Panc1 (cell line): ENCODE results near the gene GRIA3. TPM values are rescaled to one million over a fixed set of nuclear protein-coding genes. Genes with fewer than 3 reads are reported as not detected.

Source experiments
- ATAC-seq: fragments of 200-7000 bp; cut with Tn5 transposase; 2 replicates; pipeline ENCODE4 v1.9.1; 2020; ENCODE audit warnings: mild to moderate bottlenecking, moderate library complexity
- BruUV-seq: library from RNA; stranded (reverse); fragments of 400-500 nt; replicated peaks from 2 replicates; lab custom pipeline; 2021; lab: Mats Ljungman, UMichigan
- CTCF ChIA-PET: fragments of 300-600 bp; sonication (Branson Sonifier 250); formaldehyde crosslinking; loops from one replicate; lab custom pipeline; 2022; ENCODE audit warnings: antibody characterized with exemption; lab: Charles Lee
- POLR2A ChIA-PET: fragments of 300-600 bp; sonication (Branson Sonifier 250); formaldehyde crosslinking; loops from one replicate; lab custom pipeline; 2022; ENCODE audit warnings: antibody characterized with exemption; lab: Charles Lee
- DNase-seq: peaks from one replicate; pipeline ENCODE4 v3.0.0-alpha.2; 2010; ENCODE audit warnings: low read depth, low spot score
- H3K27ac ChIP-seq: 2 replicates; pipeline ENCODE4 v1.5.1; 2011; ENCODE audit warnings: mild to moderate bottlenecking, low read length, inconsistent platforms
- H3K27me3 ChIP-seq: fragments of 200-500 bp; sonication (Bioruptor generic); 2 replicates; pipeline ENCODE4 v1.6.0; 2014; ENCODE audit warnings: low read length, inconsistent platforms; ENCODE audit not compliant: control insufficient read depth, insufficient read depth
- H3K36me3 ChIP-seq: fragments of 200-500 bp; sonication (Bioruptor generic); 2 replicates; pipeline ENCODE4 v1.5.1; 2014; ENCODE audit warnings: inconsistent platforms, mild to moderate bottlenecking, low read length, moderate library complexity; ENCODE audit not compliant: control insufficient read depth, insufficient read depth
- H3K4me1 ChIP-seq: 2 replicates; pipeline ENCODE4 v1.5.1; 2011; ENCODE audit warnings: inconsistent platforms, mild to moderate bottlenecking, low read length, moderate library complexity; ENCODE audit not compliant: control insufficient read depth, insufficient read depth
- H3K4me3 ChIP-seq, 2 experiments: 2 replicates each; pipeline ENCODE4 v1.5.1; 2011 to 2012; ENCODE audit warnings: low read depth in 2 of 2, low read length in 2 of 2, mild to moderate bottlenecking in 2 of 2, inconsistent platforms in 1 of 2, moderate library complexity in 1 of 2
- H3K9me3 ChIP-seq: fragments of 200-500 bp; sonication (Bioruptor generic); 2 replicates; pipeline ENCODE4 v1.5.1; 2014; ENCODE audit warnings: low read depth, mild to moderate bottlenecking, inconsistent platforms, low read length, moderate library complexity; ENCODE audit not compliant: control insufficient read depth, insufficient read depth
- POLR2AphosphoS5 ChIP-seq: IDR thresholded peaks from 2 replicates; pipeline ENCODE4 v1.6.1; 2012; ENCODE audit warnings: mild to moderate bottlenecking, low read depth, low read length, moderate library complexity
- SIN3A ChIP-seq: IDR thresholded peaks from 2 replicates; pipeline ENCODE4 v1.6.1; 2012; ENCODE audit warnings: low read depth, mild to moderate bottlenecking, low read length, moderate library complexity, borderline replicate concordance; ENCODE audit not compliant: insufficient read depth
- TCF7L2 ChIP-seq: IDR thresholded peaks from 2 replicates; pipeline ENCODE4 v1.6.1; 2011; ENCODE audit warnings: mild to moderate bottlenecking, low read depth, low read length, inconsistent platforms
- in situ Hi-C: cut with HindIII; loops from 2 replicates; pipeline ENCODE4 v1.10.0; 2016; ENCODE audit warnings: low sequenced_read_pairs, low pct_unique_long_range_greater_than_20kb
- intact Hi-C: fragments of 100-400 bp; cut with micrococcal nuclease; formaldehyde crosslinking; loops from one replicate; pipeline ENCODE4 v1.10.0; 2022; ENCODE audit not compliant: unreplicated experiment
- total RNA-seq: library from RNA; stranded (reverse); gene quantifications from one replicate; pipeline ENCODE4 v1.2.1, GENCODE V29; 2021; ENCODE audit not compliant: unreplicated experiment
- TF ChIP-seq, protein P1 (sequence below), 2 experiments: IDR thresholded peaks; 2 replicates each; pipeline ENCODE4 v1.6.1; 2011 to 2012; ENCODE audit warnings: low read depth in 2 of 2, control low read depth in 1 of 2, low read length in 1 of 2, mild to moderate bottlenecking in 1 of 2, moderate library complexity in 1 of 2; ENCODE audit not compliant: insufficient read depth in 1 of 2
- TF ChIP-seq, protein P2 (sequence below): fragments of 450-650 bp; IDR thresholded peaks from 2 replicates; pipeline ENCODE4 v1.5.1; 2017; ENCODE audit warnings: mild to moderate bottlenecking

Gene GRIA3
- total RNA-seq, 1 experiment from 2014 or later = not detected

- Histone ChIP-seq H3K27me3 (no peaks in the 10 kb centered on the region), H3K4me3 (no peak overlapping the region), H3K4me1 (no peaks in the 10 kb centered on the region), H3K36me3 (no peaks in the 10 kb centered on the region), H3K27ac (no peak overlapping the region), H3K9me3 (no peaks in the 10 kb centered on the region)
- in situ Hi-C loops (no loop called here), intact Hi-C loops (no loop called here)
- ATAC-seq (no peak), DNase-seq (no peak)
- no TSS peak for BruUV-seq
- TF ChIP-seq, protein P1, sequence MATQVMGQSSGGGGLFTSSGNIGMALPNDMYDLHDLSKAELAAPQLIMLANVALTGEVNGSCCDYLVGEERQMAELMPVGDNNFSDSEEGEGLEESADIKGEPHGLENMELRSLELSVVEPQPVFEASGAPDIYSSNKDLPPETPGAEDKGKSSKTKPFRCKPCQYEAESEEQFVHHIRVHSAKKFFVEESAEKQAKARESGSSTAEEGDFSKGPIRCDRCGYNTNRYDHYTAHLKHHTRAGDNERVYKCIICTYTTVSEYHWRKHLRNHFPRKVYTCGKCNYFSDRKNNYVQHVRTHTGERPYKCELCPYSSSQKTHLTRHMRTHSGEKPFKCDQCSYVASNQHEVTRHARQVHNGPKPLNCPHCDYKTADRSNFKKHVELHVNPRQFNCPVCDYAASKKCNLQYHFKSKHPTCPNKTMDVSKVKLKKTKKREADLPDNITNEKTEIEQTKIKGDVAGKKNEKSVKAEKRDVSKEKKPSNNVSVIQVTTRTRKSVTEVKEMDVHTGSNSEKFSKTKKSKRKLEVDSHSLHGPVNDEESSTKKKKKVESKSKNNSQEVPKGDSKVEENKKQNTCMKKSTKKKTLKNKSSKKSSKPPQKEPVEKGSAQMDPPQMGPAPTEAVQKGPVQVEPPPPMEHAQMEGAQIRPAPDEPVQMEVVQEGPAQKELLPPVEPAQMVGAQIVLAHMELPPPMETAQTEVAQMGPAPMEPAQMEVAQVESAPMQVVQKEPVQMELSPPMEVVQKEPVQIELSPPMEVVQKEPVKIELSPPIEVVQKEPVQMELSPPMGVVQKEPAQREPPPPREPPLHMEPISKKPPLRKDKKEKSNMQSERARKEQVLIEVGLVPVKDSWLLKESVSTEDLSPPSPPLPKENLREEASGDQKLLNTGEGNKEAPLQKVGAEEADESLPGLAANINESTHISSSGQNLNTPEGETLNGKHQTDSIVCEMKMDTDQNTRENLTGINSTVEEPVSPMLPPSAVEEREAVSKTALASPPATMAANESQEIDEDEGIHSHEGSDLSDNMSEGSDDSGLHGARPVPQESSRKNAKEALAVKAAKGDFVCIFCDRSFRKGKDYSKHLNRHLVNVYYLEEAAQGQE (IDR thresholded peaks at IDR 0.05; ENCODE audit: insufficient read depth in 1 of 2, low read depth in 2 of 2, low read length in 1 of 2) = no peak
- TF ChIP-seq, protein P2, sequence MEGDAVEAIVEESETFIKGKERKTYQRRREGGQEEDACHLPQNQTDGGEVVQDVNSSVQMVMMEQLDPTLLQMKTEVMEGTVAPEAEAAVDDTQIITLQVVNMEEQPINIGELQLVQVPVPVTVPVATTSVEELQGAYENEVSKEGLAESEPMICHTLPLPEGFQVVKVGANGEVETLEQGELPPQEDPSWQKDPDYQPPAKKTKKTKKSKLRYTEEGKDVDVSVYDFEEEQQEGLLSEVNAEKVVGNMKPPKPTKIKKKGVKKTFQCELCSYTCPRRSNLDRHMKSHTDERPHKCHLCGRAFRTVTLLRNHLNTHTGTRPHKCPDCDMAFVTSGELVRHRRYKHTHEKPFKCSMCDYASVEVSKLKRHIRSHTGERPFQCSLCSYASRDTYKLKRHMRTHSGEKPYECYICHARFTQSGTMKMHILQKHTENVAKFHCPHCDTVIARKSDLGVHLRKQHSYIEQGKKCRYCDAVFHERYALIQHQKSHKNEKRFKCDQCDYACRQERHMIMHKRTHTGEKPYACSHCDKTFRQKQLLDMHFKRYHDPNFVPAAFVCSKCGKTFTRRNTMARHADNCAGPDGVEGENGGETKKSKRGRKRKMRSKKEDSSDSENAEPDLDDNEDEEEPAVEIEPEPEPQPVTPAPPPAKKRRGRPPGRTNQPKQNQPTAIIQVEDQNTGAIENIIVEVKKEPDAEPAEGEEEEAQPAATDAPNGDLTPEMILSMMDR = no peak
- TF ChIP-seq POLR2AphosphoS5 = no peak
- TF ChIP-seq SIN3A = no peak
- no peak for TF ChIP-seq TCF7L2
- ChIA-PET CTCF (no interaction called here), POLR2A (no interaction called here)
These were observed 72.3 kb downstream of the GRIA3 start for GRCh38 chrX:123256378-123256777.

GRCh38 chrX:123260920-123261418, 76.9 kb downstream of the GRIA3 start:
- H3K9me3 ChIP-seq = no peaks in the 10 kb centered on the region
- no peaks in the 10 kb centered on the region for H3K4me1 ChIP-seq
- in situ Hi-C loops (no loop called here), intact Hi-C loops (no loop called here)
- no peaks in the 10 kb centered on the region for H3K27me3 ChIP-seq
- TF ChIP-seq, protein P2 = no peak
- no peak for TF ChIP-seq SIN3A
- no peak for TF ChIP-seq TCF7L2
- TF ChIP-seq, protein P1 (IDR thresholded peaks at IDR 0.05; ENCODE audit: insufficient read depth in 1 of 2, low read depth in 2 of 2, low read length in 1 of 2) = no peak
- no peak for TF ChIP-seq POLR2AphosphoS5
- no TSS peak for BruUV-seq
- ATAC-seq = no peak
- no peak overlapping the region for H3K27ac ChIP-seq
- H3K36me3 ChIP-seq = no peaks in the 10 kb centered on the region
- ChIA-PET CTCF (no interaction called here), POLR2A (no interaction called here)
- no peak for DNase-seq
- no peak overlapping the region for H3K4me3 ChIP-seq
